ENCODE measurements around the gene PROSER2.

The PROSER2 gene

GRCh38 chr10:11879387-11880094 is 56.4 kb downstream of the PROSER2 start:
- Histone ChIP-seq H3K9ac (ENCODE audit: insufficient read length, low read depth) (no peak overlapping the region), H3K4me3 (ENCODE audit: insufficient read length, low read depth) (no peak overlapping the region), H3K4me1 (ENCODE audit: insufficient read depth, insufficient read length) (peaks cover 10% of the 10 kb centered on the region), H3K9me3 (ENCODE audit: insufficient read depth, low read length) (no peaks in the 10 kb centered on the region), H3K36me3 (ENCODE audit: insufficient read depth, insufficient read length, low read length) (no peaks in the 10 kb centered on the region), H3K27me3 (ENCODE audit: insufficient read depth, insufficient read length) (no peaks in the 10 kb centered on the region)
- TF ChIP-seq ZNF274 (IDR thresholded peaks at IDR 0.05; ENCODE audit: low read depth, low read length) (no peak), SUZ12 (IDR thresholded peaks at IDR 0.05; ENCODE audit: extremely low read depth, insufficient read depth, insufficient read length) (no peak), YY1 (IDR thresholded peaks at IDR 0.05; ENCODE audit: insufficient read depth, insufficient read length) (no peak)
- DNase-seq (ENCODE audit: low read depth, low spot score), result no peak

GRCh38 chr10:11880151-11881029 is 57.2 kb downstream of the PROSER2 start:
- H3K4me1 ChIP-seq (ENCODE audit: insufficient read depth, insufficient read length), result peaks cover 5% of the 10 kb centered on the region
- H3K9me3 ChIP-seq (ENCODE audit: insufficient read depth, low read length), result no peaks in the 10 kb centered on the region
- H3K36me3 ChIP-seq (ENCODE audit: insufficient read depth, insufficient read length, low read length), result no peaks in the 10 kb centered on the region
- no peaks in the 10 kb centered on the region for H3K27me3 ChIP-seq (ENCODE audit: insufficient read depth, insufficient read length)
- no peak overlapping the region for H3K4me3 ChIP-seq (ENCODE audit: insufficient read length, low read depth)
- DNase-seq (ENCODE audit: low read depth, low spot score), result no peak
- no peak overlapping the region for H3K9ac ChIP-seq (ENCODE audit: insufficient read length, low read depth)
- TF ChIP-seq SUZ12 (IDR thresholded peaks at IDR 0.05; ENCODE audit: extremely low read depth, insufficient read depth, insufficient read length), result no peak

GRCh38 chr10:11881030-11881476 is 57.9 kb downstream of the PROSER2 start:
- DNase-seq (ENCODE audit: low read depth, low spot score), result no peak
- H3K9ac ChIP-seq (ENCODE audit: insufficient read length, low read depth), result no peak overlapping the region
- H3K4me1 ChIP-seq (ENCODE audit: insufficient read depth, insufficient read length), result peaks cover 3% of the 10 kb centered on the region
- no peaks in the 10 kb centered on the region for H3K27me3 ChIP-seq (ENCODE audit: insufficient read depth, insufficient read length)
- H3K9me3 ChIP-seq (ENCODE audit: insufficient read depth, low read length), result no peaks in the 10 kb centered on the region
- H3K4me3 ChIP-seq (ENCODE audit: insufficient read length, low read depth), result no peak overlapping the region
- H3K36me3 ChIP-seq (ENCODE audit: insufficient read depth, insufficient read length, low read length), result no peaks in the 10 kb centered on the region
- TF ChIP-seq SUZ12 (IDR thresholded peaks at IDR 0.05; ENCODE audit: extremely low read depth, insufficient read depth, insufficient read length) (no peak), YY1 (IDR thresholded peaks at IDR 0.05; ENCODE audit: insufficient read depth, insufficient read length) (no peak), ZNF274 (IDR thresholded peaks at IDR 0.05; ENCODE audit: low read depth, low read length) (no peak)

GRCh38 chr10:11881477-11882417 is 58.6 kb downstream of the PROSER2 start:
- no peak overlapping the region for H3K4me3 ChIP-seq (ENCODE audit: insufficient read length, low read depth)
- DNase-seq (ENCODE audit: low read depth, low spot score), result no peak
- H3K27me3 ChIP-seq (ENCODE audit: insufficient read depth, insufficient read length), result no peaks in the 10 kb centered on the region
- H3K9me3 ChIP-seq (ENCODE audit: insufficient read depth, low read length), result no peaks in the 10 kb centered on the region
- H3K36me3 ChIP-seq (ENCODE audit: insufficient read depth, insufficient read length, low read length), result no peaks in the 10 kb centered on the region
- TF ChIP-seq ZNF274 (IDR thresholded peaks at IDR 0.05; ENCODE audit: low read depth, low read length) (no peak), SUZ12 (IDR thresholded peaks at IDR 0.05; ENCODE audit: extremely low read depth, insufficient read depth, insufficient read length) (no peak), YY1 (IDR thresholded peaks at IDR 0.05; ENCODE audit: insufficient read depth, insufficient read length) (no peak)
- no peaks in the 10 kb centered on the region for H3K4me1 ChIP-seq (ENCODE audit: insufficient read depth, insufficient read length)
- no peak overlapping the region for H3K9ac ChIP-seq (ENCODE audit: insufficient read length, low read depth)

GRCh38 chr10:11882646-11883375 is 59.7 kb downstream of the PROSER2 start:
- no peaks in the 10 kb centered on the region for H3K36me3 ChIP-seq (ENCODE audit: insufficient read depth, insufficient read length, low read length)
- H3K4me3 ChIP-seq (ENCODE audit: insufficient read length, low read depth), result no peak overlapping the region
- H3K9ac ChIP-seq (ENCODE audit: insufficient read length, low read depth), result no peak overlapping the region
- no peaks in the 10 kb centered on the region for H3K9me3 ChIP-seq (ENCODE audit: insufficient read depth, low read length)
- no peak for DNase-seq (ENCODE audit: low read depth, low spot score)
- no peak for TF ChIP-seq YY1 (IDR thresholded peaks at IDR 0.05; ENCODE audit: insufficient read depth, insufficient read length)
- no peak for TF ChIP-seq ZNF274 (IDR thresholded peaks at IDR 0.05; ENCODE audit: low read depth, low read length)
- TF ChIP-seq SUZ12 (IDR thresholded peaks at IDR 0.05; ENCODE audit: extremely low read depth, insufficient read depth, insufficient read length), result no peak
- H3K27me3 ChIP-seq (ENCODE audit: insufficient read depth, insufficient read length), result no peaks in the 10 kb centered on the region
- H3K4me1 ChIP-seq (ENCODE audit: insufficient read depth, insufficient read length), result no peaks in the 10 kb centered on the region

- DNase-seq (ENCODE audit: low read depth, low spot score), result no peak
- H3K9ac ChIP-seq (ENCODE audit: insufficient read length, low read depth), result no peak overlapping the region
- H3K36me3 ChIP-seq (ENCODE audit: insufficient read depth, insufficient read length, low read length), result no peaks in the 10 kb centered on the region
- no peaks in the 10 kb centered on the region for H3K4me1 ChIP-seq (ENCODE audit: insufficient read depth, insufficient read length)
- no peaks in the 10 kb centered on the region for H3K27me3 ChIP-seq (ENCODE audit: insufficient read depth, insufficient read length)
- H3K4me3 ChIP-seq (ENCODE audit: insufficient read length, low read depth), result no peak overlapping the region
- TF ChIP-seq SUZ12 (IDR thresholded peaks at IDR 0.05; ENCODE audit: extremely low read depth, insufficient read depth, insufficient read length), result no peak
- TF ChIP-seq YY1 (IDR thresholded peaks at IDR 0.05; ENCODE audit: insufficient read depth, insufficient read length), result no peak
- no peak for TF ChIP-seq ZNF274 (IDR thresholded peaks at IDR 0.05; ENCODE audit: low read depth, low read length)
- no peaks in the 10 kb centered on the region for H3K9me3 ChIP-seq (ENCODE audit: insufficient read depth, low read length)
These were observed 61.7 kb downstream of the PROSER2 start for GRCh38 chr10:11884706-11885423.
